GM21576 (cell line): ENCODE measurements around the gene FAM199X.

Experiments
- ATAC-seq: cut with Tn5 transposase; IDR thresholded peaks from one replicate; pipeline ENCODE4 v1.9.1; 2021; ENCODE audit warnings: mild to moderate bottlenecking, moderate library complexity; ENCODE audit not compliant: unreplicated experiment

The FAM199X gene

GRCh38 chrX:104165894-104166734, at the start of gene FAM199X:
FAM199X (plus strand) TSS chrX:104166453; CDS start chrX:104166786, 333 bp downstream.
- ATAC-seq: peak; percentile 96

- ATAC-seq: no peak
Measured at GRCh38 chrX:104117759-104118158, 48.5 kb upstream of the FAM199X start.

GRCh38 chrX:104118765-104119164, 47.5 kb upstream of the FAM199X start:
- no peak for ATAC-seq

- ATAC-seq: no peak
Measured at GRCh38 chrX:104122829-104123228, 43.4 kb upstream of the FAM199X start.

GRCh38 chrX:104126856-104127255, 39.4 kb upstream of the FAM199X start:
- ATAC-seq: no peak

GRCh38 chrX:104130808-104131207, 35.4 kb upstream of the FAM199X start:
- ATAC-seq: no peak

- no peak for ATAC-seq
Measured at GRCh38 chrX:104134583-104135261, 31.5 kb upstream of the FAM199X start.

- no peak for ATAC-seq
Measured at GRCh38 chrX:104135677-104136076, 30.6 kb upstream of the FAM199X start.

- ATAC-seq: peak; percentile 82
Measured at GRCh38 chrX:104136241-104137019, 29.8 kb upstream of the FAM199X start.

GRCh38 chrX:104137496-104137895, 28.8 kb upstream of the FAM199X start:
- no peak for ATAC-seq

- ATAC-seq: no peak
Measured at GRCh38 chrX:104141087-104141760, 25.0 kb upstream of the FAM199X start.

- ATAC-seq: no peak
Measured at GRCh38 chrX:104151037-104151436, 15.2 kb upstream of the FAM199X start.

- peak; percentile 95 for ATAC-seq
Measured at GRCh38 chrX:104156630-104157529, 9.4 kb upstream of the FAM199X start, which contains the start of gene SLC25A53. SLC25A53 (minus strand) TSS chrX:104157009; CDS start chrX:104105257, 51,752 bp downstream.

GRCh38 chrX:104166735-104167436, 633 bp downstream of the FAM199X start:
- ATAC-seq: no peak

- ATAC-seq: no peak
Measured at GRCh38 chrX:104168127-104168526, 1.9 kb downstream of the FAM199X start.

- no peak for ATAC-seq
Measured at GRCh38 chrX:104172121-104172520, 5.9 kb downstream of the FAM199X start.

- ATAC-seq: no peak
Measured at GRCh38 chrX:104172788-104173187, 6.5 kb downstream of the FAM199X start.

- ATAC-seq: no peak
Measured at GRCh38 chrX:104173841-104174240, 7.6 kb downstream of the FAM199X start.

GRCh38 chrX:104183685-104184084, 17.4 kb downstream of the FAM199X start:
- ATAC-seq: no peak
